ENCODE data around the gene CASK.
"Not testable (repeated sequence)": the region's sequence is repeated elsewhere in the genome, so short reads cannot be mapped to it uniquely, and the experiment has no call there.

CASK gene

DNA sequence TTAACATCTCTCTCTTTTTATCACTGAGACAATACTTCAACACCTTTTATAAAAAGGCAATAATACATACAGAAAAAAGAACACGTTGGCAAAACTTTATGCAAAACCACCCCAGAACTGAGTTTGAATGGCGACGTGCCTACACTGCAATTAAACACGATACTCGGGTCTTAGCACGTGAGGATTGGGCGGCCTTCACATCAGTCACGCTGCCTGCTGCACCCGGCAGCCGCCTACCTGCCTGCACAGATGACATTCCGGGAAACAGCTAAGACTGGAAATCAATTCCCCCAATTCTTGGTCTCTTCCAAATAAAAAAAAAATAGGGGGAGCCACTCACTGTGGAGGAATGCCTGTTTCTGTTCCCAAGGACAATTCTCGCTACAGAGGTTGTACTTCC is 408.0 kb downstream of the CASK start:
- no peak for DNase-seq (ENCODE audit: low read depth)

- DNase-seq (ENCODE audit: low read depth) = no peak
These were observed 409.2 kb downstream of the CASK start for GRCh38 chrX:41514179-41514578.

GRCh38 chrX:41512853-41513252 is 410.5 kb downstream of the CASK start:
- DNase-seq (ENCODE audit: low read depth) = not testable (repeated sequence)

GRCh38 chrX:41512394-41512793 is 411.0 kb downstream of the CASK start:
- DNase-seq (ENCODE audit: low read depth) = no peak

DNA sequence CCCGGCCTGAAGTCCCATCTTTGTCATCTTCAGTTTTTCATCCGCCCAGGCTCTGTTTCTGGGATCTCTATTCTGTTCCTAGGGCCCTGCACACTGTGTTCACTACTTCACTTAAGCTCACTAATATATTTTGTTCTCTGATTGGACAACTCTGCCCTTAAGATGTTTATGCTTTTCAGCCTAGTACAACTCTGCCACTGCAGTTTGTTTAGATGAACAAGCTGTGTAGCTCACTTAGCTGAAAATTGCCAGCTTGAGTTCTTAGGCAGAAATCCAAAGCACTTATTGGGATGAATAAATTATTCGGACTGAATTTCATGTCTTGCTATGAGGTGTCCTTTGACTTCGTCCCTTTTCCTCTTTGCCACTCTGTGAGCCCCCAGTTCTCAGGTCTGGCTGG is 415.4 kb downstream of the CASK start:
- DNase-seq (ENCODE audit: low read depth) = no peak

- no peak for DNase-seq (ENCODE audit: low read depth)
These were observed 421.4 kb downstream of the CASK start for GRCh38 chrX:41502004-41502403.

DNA sequence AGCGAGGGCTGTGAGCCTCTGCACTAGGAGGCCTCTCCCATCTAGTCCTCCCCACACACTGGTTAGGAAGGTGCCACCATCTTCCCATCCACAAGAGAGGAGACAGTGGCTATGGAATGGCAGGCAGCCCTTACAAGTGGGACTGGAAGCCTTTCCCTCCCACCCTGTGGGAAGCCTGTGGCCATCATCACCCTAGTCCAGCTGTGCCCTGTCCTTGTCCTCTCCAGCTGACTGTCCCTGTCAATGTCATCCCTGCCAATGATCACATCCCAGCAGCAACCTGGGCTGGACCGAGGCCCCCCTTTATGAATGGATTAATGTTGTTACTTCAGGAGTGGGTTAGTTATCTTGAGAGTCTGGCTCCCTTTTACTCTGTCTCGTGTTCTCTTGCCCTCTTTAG is 423.4 kb downstream of the CASK start:
- no peak for DNase-seq (ENCODE audit: low read depth)

DNA sequence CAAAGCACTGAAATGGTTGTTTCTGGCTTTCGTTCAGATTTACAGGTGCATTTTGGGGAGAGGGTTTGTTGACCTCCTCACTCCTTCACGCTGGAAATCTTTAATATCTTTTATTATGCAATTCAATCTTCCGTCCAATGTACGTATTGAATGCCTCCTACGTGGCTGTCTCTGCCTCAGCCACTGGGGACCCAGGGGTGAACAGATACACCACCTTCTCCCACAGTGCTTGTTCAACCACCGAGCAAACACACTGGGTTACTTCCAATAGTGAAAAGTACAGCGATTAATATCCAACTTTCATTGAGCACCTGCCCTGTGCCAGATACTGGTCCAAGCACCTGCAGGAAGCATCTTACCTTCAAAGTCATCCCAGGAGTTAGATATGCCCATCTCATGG is 424.2 kb downstream of the CASK start:
- no peak for DNase-seq (ENCODE audit: low read depth)

DNA sequence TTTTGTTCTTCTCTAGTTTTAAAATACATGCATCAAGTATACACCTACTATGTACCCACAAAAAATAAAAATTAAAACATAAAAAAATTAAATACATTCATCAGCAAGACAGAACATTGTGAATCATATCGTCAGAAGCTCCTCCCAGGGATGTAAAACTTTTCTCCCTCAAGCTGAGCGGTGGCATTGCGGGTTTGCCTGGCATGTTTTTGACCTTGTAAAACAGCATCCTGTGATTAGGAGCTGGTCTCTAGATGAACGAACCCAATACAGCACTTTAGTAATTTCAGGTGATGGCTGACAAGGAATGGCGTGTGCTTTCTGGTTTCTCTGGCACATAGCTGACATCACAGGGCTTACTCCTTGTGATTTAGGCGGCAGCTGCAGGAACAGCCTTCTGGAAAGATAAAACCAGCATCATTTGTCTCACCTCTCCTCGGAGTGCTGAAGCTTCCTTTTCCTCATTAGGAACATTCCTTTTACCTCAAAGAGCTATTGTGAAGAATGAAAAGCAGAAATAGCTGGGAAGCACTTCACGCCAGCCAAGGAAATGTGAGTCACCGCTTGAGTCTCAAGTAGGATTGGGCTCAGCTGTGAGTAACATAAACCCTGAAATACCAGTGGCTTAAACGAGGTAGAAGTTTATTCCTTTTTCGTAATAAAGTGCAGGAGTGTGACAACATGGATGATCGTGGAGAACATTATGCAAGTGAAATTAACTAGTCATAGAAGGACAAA is 431.9 kb downstream of the CASK start:
- no peak for DNase-seq (ENCODE audit: low read depth)

- no peak for DNase-seq (ENCODE audit: low read depth)
These were observed 432.9 kb downstream of the CASK start for GRCh38 chrX:41490446-41490845.

GRCh38 chrX:41482154-41482850 is 441.1 kb downstream of the CASK start:
- no peak for DNase-seq (ENCODE audit: low read depth)

DNA sequence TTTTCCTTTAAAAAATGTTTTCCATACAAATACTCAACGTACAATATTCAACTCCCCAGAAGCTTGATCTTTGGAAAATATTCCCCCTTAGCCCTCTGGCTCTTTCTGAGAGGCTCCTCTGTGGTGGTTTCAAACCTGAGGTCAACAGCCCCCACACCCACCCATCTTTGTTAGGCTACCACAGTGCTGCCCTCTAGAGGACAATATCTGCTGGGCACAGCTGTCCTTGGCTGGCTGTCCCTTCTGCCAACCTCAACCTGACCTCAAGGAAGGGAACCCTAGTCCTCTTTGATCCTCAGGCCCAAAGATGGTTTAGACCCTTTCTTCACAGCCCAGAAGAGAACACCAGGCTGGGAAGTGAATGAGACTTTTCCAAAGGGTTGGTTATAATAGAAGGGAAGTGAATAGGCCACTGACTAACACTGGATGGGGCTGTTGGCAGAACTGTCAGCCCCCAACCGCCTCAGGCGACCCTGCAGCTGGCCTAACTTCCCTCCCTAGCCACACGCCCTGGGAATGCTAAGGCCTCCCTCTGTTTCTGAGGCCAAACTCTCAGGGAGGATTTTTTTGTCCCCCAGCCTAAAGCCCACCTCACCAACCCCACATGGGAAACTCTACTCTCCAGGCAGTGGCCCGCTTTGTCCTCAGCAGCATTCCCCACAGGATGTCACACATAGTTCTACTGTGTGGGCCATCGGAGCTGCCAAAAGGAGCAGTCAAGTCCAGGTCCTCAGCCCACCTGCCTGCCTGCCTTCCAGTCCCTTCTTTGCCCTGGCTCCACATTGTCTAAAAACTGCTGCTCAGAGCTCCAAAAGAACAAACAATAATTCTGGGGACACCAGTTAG is 441.9 kb downstream of the CASK start:
- no peak for DNase-seq (ENCODE audit: low read depth)

- DNase-seq (ENCODE audit: low read depth) = no peak
These were observed 442.7 kb downstream of the CASK start for GRCh38 chrX:41480508-41481260.

DNA sequence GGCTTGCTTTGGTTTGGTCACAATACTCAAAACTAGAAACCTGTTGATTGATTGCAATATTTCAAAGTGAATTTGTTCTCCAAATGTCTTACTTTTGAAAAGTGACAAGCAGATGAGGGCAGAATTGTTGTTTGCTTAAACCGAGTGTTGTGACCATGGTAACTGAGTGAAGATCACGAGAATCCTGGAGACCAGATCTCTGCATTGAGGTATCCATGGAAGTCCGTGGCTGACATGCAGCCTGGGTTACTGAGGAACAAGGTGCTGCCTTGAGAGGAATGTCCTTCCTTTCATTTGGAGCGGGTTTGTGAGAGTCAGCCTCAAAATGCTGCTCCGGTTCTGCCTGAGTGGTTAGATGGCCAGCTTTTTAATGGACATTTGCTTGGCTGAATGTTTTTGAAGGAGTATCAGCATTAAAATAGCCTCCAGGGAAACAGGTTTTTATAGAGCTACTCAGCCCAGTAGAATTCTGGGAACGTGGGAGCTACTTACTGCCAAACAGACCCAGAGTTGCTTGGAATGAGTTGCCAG is 444.9 kb downstream of the CASK start:
- no peak for DNase-seq (ENCODE audit: low read depth)

GRCh38 chrX:41475591-41476241 is 447.6 kb downstream of the CASK start:
- DNase-seq (ENCODE audit: low read depth) = no peak

DNA sequence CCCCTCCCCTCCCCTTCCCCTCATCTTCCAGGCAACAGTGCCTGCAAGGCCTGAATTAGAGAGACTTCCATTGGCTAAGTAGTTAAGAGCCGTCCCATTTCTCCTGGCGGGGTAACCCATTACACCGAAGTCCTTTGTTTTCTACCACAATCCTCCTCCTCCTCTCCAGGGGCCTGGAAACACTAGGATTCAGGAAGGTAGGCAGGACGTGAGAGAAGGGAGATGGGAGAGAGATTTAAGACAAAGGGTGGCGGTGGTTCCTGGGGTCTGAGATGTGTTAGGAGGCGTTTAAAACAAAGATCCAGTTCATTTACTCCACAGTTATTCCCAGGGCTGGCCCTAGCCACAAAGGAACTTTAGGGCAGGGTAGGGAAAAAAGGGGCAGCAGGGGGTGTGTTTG is 448.2 kb downstream of the CASK start:
- DNase-seq (ENCODE audit: low read depth) = no peak

GRCh38 chrX:41474726-41475100 is 448.6 kb downstream of the CASK start:
- DNase-seq (ENCODE audit: low read depth) = no peak

- DNase-seq (ENCODE audit: low read depth) = no peak
These were observed 449.2 kb downstream of the CASK start for GRCh38 chrX:41473936-41474725.

GRCh38 chrX:41472231-41472815 is 451.0 kb downstream of the CASK start:
- DNase-seq (ENCODE audit: low read depth) = no peak

GRCh38 chrX:41471786-41472185 is 451.6 kb downstream of the CASK start:
- DNase-seq (ENCODE audit: low read depth) = no peak

Measured in stimulated activated CD8-positive, alpha-beta memory T cell treated with anti-CD3 and anti-CD28 coated beads, Interleukin-12 subunit alpha, Interleukin-12 subunit beta, amount 100 ng/mL, for 1 hour (primary cell).